KMS-11 (cell line): ENCODE data around the gene SACS.

Source experiments
- H2AFZ ChIP-seq: fragments of 200-600 bp; sonication (generic); 2 replicates; pipeline ENCODE4 v1.6.1; 2016; ENCODE audit warnings: antibody characterized with exemption, mixed run types, low read depth
- H3K27ac ChIP-seq: fragments of 200-600 bp; sonication (generic); 2 replicates; pipeline ENCODE4 v1.6.1; 2016; ENCODE audit warnings: mild to moderate bottlenecking, mixed run types
- H3K27me3 ChIP-seq: fragments of 200-600 bp; sonication (generic); 2 replicates; pipeline ENCODE4 v1.6.1; 2017; ENCODE audit warnings: mild to moderate bottlenecking, low read depth, mixed run types, moderate library complexity; ENCODE audit not compliant: insufficient read depth
- H3K36me3 ChIP-seq: fragments of 200-600 bp; sonication (generic); 2 replicates; pipeline ENCODE4 v1.6.1; 2017; ENCODE audit warnings: mild to moderate bottlenecking, mixed run types; ENCODE audit not compliant: insufficient read depth
- H3K4me1 ChIP-seq: fragments of 200-600 bp; sonication (generic); 2 replicates; pipeline ENCODE4 v1.6.1; 2016; ENCODE audit warnings: mild to moderate bottlenecking, low read depth, mixed run types; ENCODE audit not compliant: poor library complexity, severe bottlenecking
- H3K4me2 ChIP-seq: fragments of 200-600 bp; sonication (generic); 2 replicates; pipeline ENCODE4 v1.7.0; 2016; ENCODE audit warnings: mild to moderate bottlenecking, mixed run types
- H3K4me3 ChIP-seq: fragments of 200-600 bp; sonication (generic); IDR thresholded peaks from 2 replicates; pipeline ENCODE4 v1.6.1; 2017; ENCODE audit warnings: low read depth, low read length, mixed read lengths; ENCODE audit not compliant: insufficient read depth
- H3K79me2 ChIP-seq: fragments of 200-600 bp; sonication (generic); 2 replicates; pipeline ENCODE4 v1.6.1; 2016; ENCODE audit warnings: low read depth, mixed run types; ENCODE audit not compliant: insufficient read depth
- H3K9ac ChIP-seq: fragments of 200-600 bp; sonication (generic); 2 replicates; pipeline ENCODE4 v1.6.1; 2016; ENCODE audit warnings: mild to moderate bottlenecking, mixed run types
- H4K20me1 ChIP-seq: fragments of 200-600 bp; sonication (generic); 2 replicates; pipeline ENCODE4 v1.6.1; 2016; ENCODE audit warnings: mild to moderate bottlenecking, mixed run types; ENCODE audit not compliant: insufficient read depth
- CTCF ChIP-seq: fragments of 200-600 bp; sonication (generic); conservative IDR thresholded peaks from 2 replicates; pipeline ENCODE4 v1.6.1; 2017; ENCODE audit warnings: low read depth, mild to moderate bottlenecking, antibody characterized with exemption, low read length, moderate library complexity, mixed read lengths

Gene SACS

GRCh38 chr13:23359882-23360281 is 73.6 kb downstream of the SACS start:
- Histone ChIP-seq H2AFZ (no peak overlapping the region), H3K79me2 (no peaks in the 10 kb centered on the region), H3K27ac (no peak overlapping the region), H3K9ac (no peak overlapping the region), H4K20me1 (no peaks in the 10 kb centered on the region), H3K36me3 (no peaks in the 10 kb centered on the region), H3K4me3 (no peak overlapping the region), H3K4me1 (no peaks in the 10 kb centered on the region), H3K27me3 (no peaks in the 10 kb centered on the region), H3K4me2 (no peak overlapping the region)
- TF ChIP-seq CTCF = no peak

- no peak overlapping the region for H3K4me3 ChIP-seq
- H3K36me3 ChIP-seq = no peaks in the 10 kb centered on the region
- no peak overlapping the region for H3K9ac ChIP-seq
- no peaks in the 10 kb centered on the region for H4K20me1 ChIP-seq
- H2AFZ ChIP-seq = no peak overlapping the region
- TF ChIP-seq CTCF = no peak
- H3K4me2 ChIP-seq = no peak overlapping the region
- no peaks in the 10 kb centered on the region for H3K4me1 ChIP-seq
- H3K79me2 ChIP-seq = no peaks in the 10 kb centered on the region
- H3K27ac ChIP-seq = no peak overlapping the region
- no peaks in the 10 kb centered on the region for H3K27me3 ChIP-seq
These were observed 76.2 kb downstream of the SACS start for GRCh38 chr13:23357349-23357748.

GRCh38 chr13:23356368-23356767 is 77.1 kb downstream of the SACS start:
- H3K4me1 ChIP-seq = no peaks in the 10 kb centered on the region

GRCh38 chr13:23354520-23354919 is 79.0 kb downstream of the SACS start:
- H3K36me3 ChIP-seq = no peaks in the 10 kb centered on the region
- no peak for TF ChIP-seq CTCF
- no peak overlapping the region for H3K27ac ChIP-seq
- no peak overlapping the region for H3K4me3 ChIP-seq
- no peak overlapping the region for H3K4me2 ChIP-seq
- no peaks in the 10 kb centered on the region for H3K4me1 ChIP-seq
- no peak overlapping the region for H3K9ac ChIP-seq
- no peaks in the 10 kb centered on the region for H3K27me3 ChIP-seq
- H3K79me2 ChIP-seq = no peaks in the 10 kb centered on the region
- no peak overlapping the region for H2AFZ ChIP-seq
- no peaks in the 10 kb centered on the region for H4K20me1 ChIP-seq

More at GRCh38 chr13:23356368-23356767, 77.1 kb downstream of the SACS start:
- Histone ChIP-seq H3K4me3 (no peak overlapping the region), H3K27ac (no peak overlapping the region), H3K4me2 (no peak overlapping the region), H3K27me3 (no peaks in the 10 kb centered on the region), H3K79me2 (no peaks in the 10 kb centered on the region), H2AFZ (no peak overlapping the region), H3K36me3 (no peaks in the 10 kb centered on the region), H4K20me1 (no peaks in the 10 kb centered on the region), H3K9ac (no peak overlapping the region)
- TF ChIP-seq CTCF = no peak
